HAP-1 (cell line): ENCODE measurements around the gene SPARCL1.

ENCODE experiments used
- DNase-seq, 2 experiments: peaks; one replicate each; pipeline ENCODE4 v3.0.0-alpha.2; 2016 to 2020; ENCODE audit warnings: low spot score in 2 of 2
- H3K27me3 ChIP-seq: fragments of 250-450 bp; sonication (Bioruptor Pico); 2 replicates; pipeline ENCODE4 v1.5.1; 2020; ENCODE audit warnings: low read depth, mild to moderate bottlenecking, moderate library complexity
- H3K36me3 ChIP-seq: fragments of 250-450 bp; sonication (Bioruptor Pico); replicated peaks from 2 replicates; pipeline ENCODE4 v1.5.1; 2020; ENCODE audit warnings: mild to moderate bottlenecking
- H3K4me1 ChIP-seq: fragments of 250-450 bp; sonication (Bioruptor Pico); 2 replicates; pipeline ENCODE4 v1.5.1; 2020; ENCODE audit warnings: mild to moderate bottlenecking
- H3K4me3 ChIP-seq: fragments of 250-450 bp; sonication (Bioruptor Pico); 2 replicates; pipeline ENCODE4 v1.5.1; 2020; ENCODE audit warnings: mild to moderate bottlenecking, moderate library complexity
- H3K9me3 ChIP-seq: fragments of 250-450 bp; sonication (Bioruptor Pico); 2 replicates; pipeline ENCODE4 v1.5.1; 2020; ENCODE audit warnings: mild to moderate bottlenecking, moderate library complexity
- in situ Hi-C: fragments of 300-500 bp; cut with MboI; formaldehyde crosslinking; loops from 3 replicates; pipeline ENCODE4 v1.14.3; 2020; ENCODE audit warnings: low sequenced_read_pairs, inconsistent platforms, mixed read lengths

Gene SPARCL1

GRCh38 chr4:87553182-87553581, 24.0 kb upstream of the SPARCL1 start:
- no peaks in the 10 kb centered on the region for H3K36me3 ChIP-seq
- in situ Hi-C loops, result no loop called here
- peaks cover 2% of the 10 kb centered on the region; the same call in 1 of the 2 replicates for H3K27me3 ChIP-seq
- H3K4me1 ChIP-seq, result no peaks in the 10 kb centered on the region
- H3K4me3 ChIP-seq, result no peak overlapping the region
- no peak for DNase-seq
- H3K9me3 ChIP-seq, result no peaks in the 10 kb centered on the region

- no peaks in the 10 kb centered on the region for H3K4me1 ChIP-seq
- H3K9me3 ChIP-seq, result no peaks in the 10 kb centered on the region
- no peak overlapping the region for H3K4me3 ChIP-seq
- no peaks in the 10 kb centered on the region for H3K36me3 ChIP-seq
- no peak for DNase-seq
- peaks cover 2% of the 10 kb centered on the region; the same call in 1 of the 2 replicates for H3K27me3 ChIP-seq
- in situ Hi-C loops, result no loop called here
These were observed 22.2 kb upstream of the SPARCL1 start for GRCh38 chr4:87551361-87551760.

- no peak for DNase-seq
- Histone ChIP-seq H3K4me1 (no peaks in the 10 kb centered on the region), H3K36me3 (no peaks in the 10 kb centered on the region), H3K9me3 (no peaks in the 10 kb centered on the region), H3K4me3 (no peak overlapping the region), H3K27me3 (peaks cover 2% of the 10 kb centered on the region; the same call in 1 of the 2 replicates)
- in situ Hi-C loops, result no loop called here
These were observed 18.0 kb upstream of the SPARCL1 start for GRCh38 chr4:87547016-87547708.

- no peaks in the 10 kb centered on the region for H3K36me3 ChIP-seq
These were observed 15.9 kb upstream of the SPARCL1 start for GRCh38 chr4:87545052-87545451.

GRCh38 chr4:87543835-87544461, 14.8 kb upstream of the SPARCL1 start:
- in situ Hi-C loops, result no loop called here
- peak; percentile 25 to 51 for DNase-seq
- Histone ChIP-seq H3K4me1 (peaks cover 7% of the 10 kb centered on the region), H3K4me3 (no peak overlapping the region), H3K27me3 (no peaks in the 10 kb centered on the region), H3K9me3 (no peaks in the 10 kb centered on the region), H3K36me3 (no peaks in the 10 kb centered on the region)

More at GRCh38 chr4:87545052-87545451, 15.9 kb upstream of the SPARCL1 start:
- H3K9me3 ChIP-seq, result no peaks in the 10 kb centered on the region
- no peak overlapping the region for H3K4me3 ChIP-seq
- H3K27me3 ChIP-seq, result peaks cover 2% of the 10 kb centered on the region; the same call in 1 of the 2 replicates
- in situ Hi-C loops, result no loop called here
- H3K4me1 ChIP-seq, result peaks cover 7% of the 10 kb centered on the region
- no peak for DNase-seq

- H3K36me3 ChIP-seq, result no peaks in the 10 kb centered on the region
- H3K9me3 ChIP-seq, result no peaks in the 10 kb centered on the region
- in situ Hi-C loops, result no loop called here
- H3K27me3 ChIP-seq, result no peaks in the 10 kb centered on the region
- no peak overlapping the region for H3K4me3 ChIP-seq
- no peak for DNase-seq
- peaks cover 7% of the 10 kb centered on the region for H3K4me1 ChIP-seq
These were observed 13.6 kb upstream of the SPARCL1 start for GRCh38 chr4:87542734-87543312.

GRCh38 chr4:87541956-87542709, 13.0 kb upstream of the SPARCL1 start:
- in situ Hi-C loops, result no loop called here
- DNase-seq, result no peak
- Histone ChIP-seq H3K27me3 (no peaks in the 10 kb centered on the region), H3K36me3 (no peaks in the 10 kb centered on the region), H3K4me1 (peaks cover 7% of the 10 kb centered on the region), H3K4me3 (no peak overlapping the region), H3K9me3 (no peaks in the 10 kb centered on the region)

- in situ Hi-C loops, result no loop called here
- peak; percentile 38 to 41 for DNase-seq
These were observed 12.3 kb upstream of the SPARCL1 start for GRCh38 chr4:87541521-87541920.

GRCh38 chr4:87540146-87541058, 11.2 kb upstream of the SPARCL1 start:
- H3K36me3 ChIP-seq, result no peaks in the 10 kb centered on the region
- in situ Hi-C loops, result no loop called here
- H3K4me3 ChIP-seq, result no peak overlapping the region
- peaks cover 7% of the 10 kb centered on the region for H3K4me1 ChIP-seq
- no peaks in the 10 kb centered on the region for H3K27me3 ChIP-seq
- no peaks in the 10 kb centered on the region for H3K9me3 ChIP-seq
- DNase-seq, result no peak

More at GRCh38 chr4:87541521-87541920, 12.3 kb upstream of the SPARCL1 start:
- Histone ChIP-seq H3K36me3 (no peaks in the 10 kb centered on the region), H3K9me3 (no peaks in the 10 kb centered on the region), H3K4me3 (no peak overlapping the region), H3K4me1 (peaks cover 7% of the 10 kb centered on the region), H3K27me3 (no peaks in the 10 kb centered on the region)

- H3K27me3 ChIP-seq, result no peaks in the 10 kb centered on the region
- H3K9me3 ChIP-seq, result no peaks in the 10 kb centered on the region
- in situ Hi-C loops, result no loop called here
- no peak for DNase-seq
- H3K4me3 ChIP-seq, result no peak overlapping the region
- peaks cover 36% of the 10 kb centered on the region for H3K4me1 ChIP-seq
- no peaks in the 10 kb centered on the region for H3K36me3 ChIP-seq
These were observed 3.7 kb upstream of the SPARCL1 start for GRCh38 chr4:87532907-87533306.

- no peak overlapping the region for H3K4me3 ChIP-seq
- H3K4me1 ChIP-seq, result peaks cover 44% of the 10 kb centered on the region
- no peaks in the 10 kb centered on the region for H3K36me3 ChIP-seq
- H3K9me3 ChIP-seq, result no peaks in the 10 kb centered on the region
- no peaks in the 10 kb centered on the region for H3K27me3 ChIP-seq
- in situ Hi-C loops, result no loop called here
- no peak for DNase-seq
These were observed 2.9 kb upstream of the SPARCL1 start for GRCh38 chr4:87532109-87532508.

GRCh38 chr4:87531621-87532020, 2.4 kb upstream of the SPARCL1 start:
- DNase-seq, result no peak
- in situ Hi-C loops, result no loop called here
- no peaks in the 10 kb centered on the region for H3K9me3 ChIP-seq
- peaks cover 49% of the 10 kb centered on the region for H3K4me1 ChIP-seq
- H3K36me3 ChIP-seq, result no peaks in the 10 kb centered on the region
- no peak overlapping the region for H3K4me3 ChIP-seq
- H3K27me3 ChIP-seq, result no peaks in the 10 kb centered on the region

- DNase-seq, result no peak
- Histone ChIP-seq H3K4me3 (no peak overlapping the region), H3K36me3 (no peaks in the 10 kb centered on the region), H3K4me1 (peaks cover 56% of the 10 kb centered on the region), H3K9me3 (no peaks in the 10 kb centered on the region), H3K27me3 (no peaks in the 10 kb centered on the region)
- in situ Hi-C loops, result no loop called here
These were observed 1.7 kb upstream of the SPARCL1 start for GRCh38 chr4:87530868-87531267.
